Measurements from ENCODE around the gene SLC7A4. TPM values are rescaled to one million over a fixed set of nuclear protein-coding genes. Genes with fewer than 3 reads are reported as not detected.
"Not testable (repeated sequence)": the region's sequence is repeated elsewhere in the genome, so short reads cannot be mapped to it uniquely, and the experiment has no call there.

The SLC7A4 gene
- total and polyA plus RNA-seq, 9 donors: 0.16 to 4.8 (median 0.47) TPM; not detected in 2

DNA sequence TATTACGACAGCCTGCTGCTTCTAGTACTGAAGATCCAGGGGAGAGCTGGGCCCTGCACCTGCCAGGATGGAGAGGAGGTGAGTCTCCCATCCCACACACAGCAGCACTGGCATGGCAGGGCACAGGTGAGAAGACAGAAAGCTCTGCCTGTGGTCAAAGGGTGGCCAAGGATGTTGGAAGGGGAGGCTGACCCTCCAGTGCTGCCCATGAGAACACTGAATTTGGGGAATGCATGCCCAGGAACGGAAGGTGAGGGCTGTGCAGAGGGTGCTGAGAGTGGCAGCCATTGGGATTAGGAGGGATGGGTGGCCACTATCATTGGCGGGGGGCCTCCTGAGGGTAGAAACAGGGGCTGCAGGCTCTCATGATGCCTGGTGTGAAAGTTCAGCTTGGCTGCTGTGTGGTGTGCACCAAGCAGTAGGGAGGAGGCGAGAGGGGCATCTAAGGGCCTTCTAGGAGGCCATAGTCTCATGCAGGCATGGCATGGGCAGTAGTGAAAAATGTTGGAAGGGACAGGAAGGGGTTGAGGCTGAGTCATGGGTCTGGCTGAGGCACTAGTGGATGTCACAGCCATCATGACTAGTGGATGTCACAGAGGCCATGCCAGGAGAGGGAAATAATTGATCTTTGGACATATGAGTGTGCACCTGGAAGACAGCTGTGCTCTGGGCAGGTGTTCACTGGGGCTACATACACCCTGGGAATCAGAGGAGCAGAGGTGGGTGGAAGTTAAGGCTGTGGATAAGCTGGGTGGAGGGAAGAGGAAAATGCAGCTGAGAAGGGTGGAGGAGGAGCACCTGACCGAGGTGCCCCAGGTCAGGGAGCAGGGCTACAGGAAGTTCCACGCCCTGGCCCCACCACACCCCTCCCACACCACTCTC is 10.9 kb upstream of the SLC7A4 start:
- intact Hi-C loops (cut with DNase I): no loop called here
- no peak for DNase-seq
- H3K27me3 ChIP-seq: no peaks in the 10 kb centered on the region
- no peaks in the 10 kb centered on the region for H3K9me3 ChIP-seq
- H3K4me1 ChIP-seq (ENCODE audit: insufficient read depth): peaks cover 6% of the 10 kb centered on the region
- TF ChIP-seq, protein P1, sequence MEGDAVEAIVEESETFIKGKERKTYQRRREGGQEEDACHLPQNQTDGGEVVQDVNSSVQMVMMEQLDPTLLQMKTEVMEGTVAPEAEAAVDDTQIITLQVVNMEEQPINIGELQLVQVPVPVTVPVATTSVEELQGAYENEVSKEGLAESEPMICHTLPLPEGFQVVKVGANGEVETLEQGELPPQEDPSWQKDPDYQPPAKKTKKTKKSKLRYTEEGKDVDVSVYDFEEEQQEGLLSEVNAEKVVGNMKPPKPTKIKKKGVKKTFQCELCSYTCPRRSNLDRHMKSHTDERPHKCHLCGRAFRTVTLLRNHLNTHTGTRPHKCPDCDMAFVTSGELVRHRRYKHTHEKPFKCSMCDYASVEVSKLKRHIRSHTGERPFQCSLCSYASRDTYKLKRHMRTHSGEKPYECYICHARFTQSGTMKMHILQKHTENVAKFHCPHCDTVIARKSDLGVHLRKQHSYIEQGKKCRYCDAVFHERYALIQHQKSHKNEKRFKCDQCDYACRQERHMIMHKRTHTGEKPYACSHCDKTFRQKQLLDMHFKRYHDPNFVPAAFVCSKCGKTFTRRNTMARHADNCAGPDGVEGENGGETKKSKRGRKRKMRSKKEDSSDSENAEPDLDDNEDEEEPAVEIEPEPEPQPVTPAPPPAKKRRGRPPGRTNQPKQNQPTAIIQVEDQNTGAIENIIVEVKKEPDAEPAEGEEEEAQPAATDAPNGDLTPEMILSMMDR (IDR thresholded peaks at IDR 0.05): no peak
- TF ChIP-seq EP300 (IDR thresholded peaks at IDR 0.05) (no peak), POLR2A (IDR thresholded peaks at IDR 0.05) (no peak)
- no peaks in the 10 kb centered on the region for H3K36me3 ChIP-seq
- H3K27ac ChIP-seq: no peak overlapping the region
- WGBS, 3 donors: 89 to 91% (median 91%) methylated on average over 6 of the region's 6 CpGs
- H3K4me3 ChIP-seq: no peak overlapping the region

DNA sequence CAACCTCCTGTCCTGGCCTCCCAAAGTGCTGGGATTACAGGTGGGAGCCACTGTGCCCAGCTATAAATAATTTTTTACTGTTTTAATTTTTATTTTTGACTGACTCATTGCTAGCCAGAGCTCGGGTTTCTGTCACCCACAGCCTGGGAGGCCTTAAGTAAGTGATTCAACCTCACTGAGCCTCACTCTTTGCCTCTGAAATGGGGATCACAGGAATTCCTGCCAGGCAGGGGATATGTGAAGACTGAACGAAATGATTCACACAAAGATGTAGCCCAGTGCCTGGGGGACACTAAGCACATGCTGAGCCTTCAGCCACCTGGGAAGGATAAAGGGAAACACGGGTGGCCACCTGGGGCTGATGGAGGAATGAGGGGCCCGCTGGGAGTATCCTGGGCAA is 9.6 kb upstream of the SLC7A4 start:
- TF ChIP-seq, protein P1 (IDR thresholded peaks at IDR 0.05): no peak
- TF ChIP-seq EP300 (IDR thresholded peaks at IDR 0.05) (no peak), POLR2A (IDR thresholded peaks at IDR 0.05) (no peak)
- Histone ChIP-seq H3K27me3 (no peaks in the 10 kb centered on the region), H3K36me3 (no peaks in the 10 kb centered on the region), H3K4me3 (no peak overlapping the region), H3K27ac (no peak overlapping the region), H3K9me3 (no peaks in the 10 kb centered on the region), H3K4me1 (ENCODE audit: insufficient read depth) (peaks cover 7% of the 10 kb centered on the region)
- DNase-seq: no peak
- intact Hi-C loops (cut with DNase I): no loop called here
- WGBS, 3 donors: 87 to 88% (median 88%) methylated on average over 4 of the region's 4 CpGs

DNA sequence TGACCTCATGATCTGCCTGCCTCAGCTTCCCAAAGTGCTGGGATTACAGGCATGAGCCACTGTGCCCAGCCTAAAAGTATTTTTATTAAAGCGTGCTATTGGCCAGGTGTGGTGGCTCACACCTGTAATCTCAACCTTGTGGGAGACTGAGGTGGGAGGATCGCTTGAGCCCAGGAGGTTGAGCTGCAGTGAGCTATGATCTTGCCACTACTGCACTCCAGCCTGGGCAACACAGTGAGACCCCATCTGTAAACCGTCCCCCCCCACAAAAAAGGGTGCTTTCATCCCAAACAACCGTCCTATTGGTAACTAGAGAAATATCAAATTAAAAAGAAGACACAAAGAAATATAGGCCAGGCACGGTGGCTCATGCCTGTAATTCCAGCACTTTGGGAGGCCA is 6.8 kb upstream of the SLC7A4 start:
- intact Hi-C loops (cut with DNase I); H3K4me3 ChIP-seq; H3K27ac ChIP-seq; H3K4me1 ChIP-seq (ENCODE audit: insufficient read depth); H3K27me3 ChIP-seq; H3K36me3 ChIP-seq; H3K9me3 ChIP-seq; DNase-seq: not testable (repeated sequence)
- WGBS, 3 donors: 89 to 95% (median 92%) methylated on average over 5 of the region's 5 CpGs

DNA sequence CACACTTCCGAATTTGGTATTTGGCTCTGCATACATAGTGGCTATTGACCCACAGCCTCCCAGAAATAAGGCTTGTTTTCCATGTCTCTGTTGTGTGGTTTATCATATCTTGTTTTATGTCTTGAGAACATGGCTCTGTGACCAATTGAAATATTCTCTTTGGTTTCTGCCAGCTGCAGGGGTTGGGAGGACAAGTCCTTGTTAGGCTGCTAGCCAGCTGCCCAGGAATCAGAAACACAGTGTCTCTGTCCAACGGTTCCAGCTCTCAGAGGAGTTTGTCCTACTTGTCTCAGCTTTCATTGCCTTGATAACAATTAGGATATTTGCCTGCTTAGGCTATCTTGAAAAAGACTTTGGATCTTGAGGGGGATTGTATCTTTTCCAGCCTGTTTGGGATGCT is 6.0 kb upstream of the SLC7A4 start:
- Histone ChIP-seq H3K27me3 (no peaks in the 10 kb centered on the region), H3K36me3 (no peaks in the 10 kb centered on the region), H3K27ac (no peak overlapping the region), H3K9me3 (no peaks in the 10 kb centered on the region), H3K4me3 (no peak overlapping the region), H3K4me1 (ENCODE audit: insufficient read depth) (peaks cover 3% of the 10 kb centered on the region)
- TF ChIP-seq POLR2A (IDR thresholded peaks at IDR 0.05): no peak
- TF ChIP-seq, protein P1 (IDR thresholded peaks at IDR 0.05): no peak
- TF ChIP-seq EP300 (IDR thresholded peaks at IDR 0.05): no peak
- WGBS, 3 donors: 4 to 7% (median 6%) methylated on average over 2 of the region's 2 CpGs
- intact Hi-C loops (cut with DNase I): no loop called here
- DNase-seq: no peak

DNA sequence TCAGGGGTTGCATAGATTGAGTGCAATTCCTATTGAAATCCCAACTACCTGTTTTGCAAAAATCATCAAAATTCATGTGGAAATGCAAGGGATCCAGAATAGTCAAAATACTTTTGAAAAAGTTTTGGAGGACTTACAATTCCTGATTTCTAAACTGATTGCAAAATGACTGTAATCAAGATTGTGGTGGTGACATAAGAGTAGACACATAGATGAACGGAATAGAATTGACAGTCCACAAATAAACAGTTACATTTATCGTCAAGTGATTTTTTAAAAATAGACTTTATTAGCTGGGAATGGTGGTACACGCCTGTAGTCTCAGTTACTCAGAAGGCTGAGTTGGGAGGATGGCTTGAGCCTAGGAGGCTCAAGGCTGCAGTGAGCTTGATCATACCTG is 2.6 kb upstream of the SLC7A4 start:
- no peak for TF ChIP-seq EP300 (IDR thresholded peaks at IDR 0.05)
- H3K4me3 ChIP-seq: no peak overlapping the region
- H3K9me3 ChIP-seq: no peaks in the 10 kb centered on the region
- no peaks in the 10 kb centered on the region for H3K27me3 ChIP-seq
- 91 to 95% (median 94%) methylated on average over 3 of the region's 3 CpGs for WGBS, 3 donors
- no peaks in the 10 kb centered on the region for H3K36me3 ChIP-seq
- H3K4me1 ChIP-seq (ENCODE audit: insufficient read depth): peaks cover 7% of the 10 kb centered on the region
- intact Hi-C loops (cut with DNase I): no loop called here
- no peak overlapping the region for H3K27ac ChIP-seq
- DNase-seq: no peak

Data from ovary (tissue), 9 donors.